ENCODE measurements around the gene LCE5A.
"Not testable (repeated sequence)": the region's sequence is repeated elsewhere in the genome, so short reads cannot be mapped to it uniquely, and the experiment has no call there.

The LCE5A gene

DNA sequence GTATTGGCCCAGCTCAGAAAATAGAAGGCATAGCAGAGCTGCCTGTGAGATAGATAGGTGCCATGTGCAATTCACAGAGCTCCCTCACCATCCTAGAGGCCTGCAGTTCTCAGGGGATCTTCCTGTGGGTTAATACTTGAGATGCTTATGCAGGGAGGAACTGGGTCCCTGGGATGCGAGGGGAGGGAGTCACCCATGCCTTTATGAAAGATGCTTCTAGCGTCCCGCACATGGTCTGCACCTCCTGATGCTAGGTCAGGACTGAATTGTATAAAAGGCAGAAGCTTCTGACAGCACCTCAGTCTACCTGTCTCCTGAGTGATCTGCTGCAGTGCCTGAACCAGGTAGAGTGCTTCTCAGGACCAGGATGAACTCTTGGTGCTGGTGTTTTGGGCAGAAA is at the start of gene LCE5A:
TSS of gene LCE5A (plus strand) at position 301 of the 400 bp plus-strand sequence. CDS start 732 bp downstream, outside the sequence.
- DNase-seq (ENCODE audit: low read depth in 2 of 2) = no peak

DNA sequence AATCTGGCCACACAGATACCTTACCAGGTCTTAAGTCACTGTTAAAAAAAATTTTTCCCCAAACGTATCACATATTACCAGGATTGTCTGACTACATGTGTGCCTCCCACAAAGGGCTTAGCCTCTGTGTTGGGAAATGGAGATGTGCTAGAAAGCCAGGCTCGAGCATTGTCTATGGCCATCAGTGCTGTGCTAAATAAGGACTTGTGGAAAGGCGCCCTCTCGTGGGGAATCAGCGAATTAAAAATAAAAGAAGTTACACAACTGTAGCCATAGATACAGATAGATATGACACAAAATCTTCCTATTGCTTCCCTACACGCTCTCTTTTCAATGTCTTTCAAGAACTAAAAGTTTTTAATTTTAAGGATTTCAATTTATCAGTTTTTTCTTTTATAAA is 49.1 kb upstream of the LCE5A start:
- peak in 1 of 2 experiments; percentile 41 for DNase-seq (ENCODE audit: low read depth in 2 of 2)

- DNase-seq (ENCODE audit: low read depth in 2 of 2) = no peak
Observed at GRCh38 chr1:152462636-152463035, 48.0 kb upstream of the LCE5A start.

- DNase-seq (ENCODE audit: low read depth in 2 of 2) = no peak
Observed at GRCh38 chr1:152466217-152466616, 44.4 kb upstream of the LCE5A start.

DNA sequence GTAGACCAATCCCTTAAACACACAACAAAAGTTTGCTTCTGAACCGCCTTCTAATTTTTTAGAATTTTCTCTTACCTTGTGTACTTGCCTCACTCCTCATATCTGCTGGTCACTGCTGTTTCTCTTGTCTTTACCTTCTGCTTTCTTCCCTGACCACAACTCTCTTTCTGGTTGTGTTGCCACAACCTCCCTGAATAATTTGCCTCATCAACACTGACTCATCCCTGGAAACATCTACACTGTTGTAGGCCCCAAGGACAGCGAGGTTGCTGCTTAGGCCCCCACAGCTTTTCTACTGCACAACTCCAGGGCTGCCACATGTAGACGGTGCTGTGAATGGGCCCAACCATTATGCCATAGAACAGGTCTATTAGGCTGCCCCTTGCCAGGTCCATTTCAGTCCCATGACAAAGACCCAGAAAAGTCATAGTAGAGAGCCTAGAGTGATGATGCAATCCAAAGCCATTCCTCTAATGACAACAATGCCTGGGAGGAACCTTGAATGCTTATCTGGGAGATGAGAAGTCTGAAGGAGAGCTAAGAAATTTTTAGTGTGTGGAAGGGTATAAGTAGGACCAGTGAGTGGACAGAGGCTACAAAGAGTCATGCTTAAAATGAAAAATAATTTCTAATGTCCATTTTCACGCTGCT is 36.6 kb upstream of the LCE5A start:
- no peak for DNase-seq (ENCODE audit: low read depth in 2 of 2)

DNA sequence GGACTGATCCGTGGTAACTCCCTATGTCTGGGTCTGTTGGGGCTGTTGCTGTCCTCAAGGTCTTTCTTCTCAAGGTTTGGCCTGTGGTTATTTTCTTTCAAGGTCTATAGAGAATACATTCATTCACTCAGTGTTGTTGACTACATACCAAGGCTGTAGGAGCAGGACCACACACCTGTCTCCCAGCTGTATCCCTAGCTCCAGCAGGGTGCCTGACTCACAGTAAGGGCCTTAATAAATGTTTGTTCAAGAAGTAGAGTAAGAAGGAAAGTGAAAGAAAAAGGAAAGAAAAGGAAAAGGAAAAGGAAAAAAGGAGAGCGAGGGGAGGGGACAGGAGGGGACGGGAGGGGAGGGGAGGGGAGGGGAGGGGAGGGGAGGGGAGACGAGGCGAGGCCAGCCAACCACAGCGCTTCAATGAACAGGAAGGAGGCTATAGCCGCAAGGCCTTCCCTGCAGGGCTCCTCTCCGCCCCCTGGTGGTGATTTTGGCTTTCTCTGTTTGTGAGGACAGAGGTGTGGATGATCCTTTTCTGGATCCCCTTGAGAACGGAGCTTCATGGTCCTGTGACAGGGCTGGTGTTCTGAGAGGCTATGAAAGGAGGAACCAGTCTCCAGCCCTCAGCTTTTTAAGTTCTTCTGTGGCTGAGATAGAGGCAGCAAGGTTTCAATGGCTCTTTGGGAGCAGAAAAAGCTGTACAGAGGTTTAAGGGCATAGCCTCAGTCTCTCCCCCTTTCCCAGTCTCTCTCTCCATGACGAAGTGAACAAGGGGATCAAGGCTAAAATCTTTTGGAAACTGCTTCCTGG is 30.6 kb upstream of the LCE5A start:
- DNase-seq (ENCODE audit: low read depth in 2 of 2) = peak; percentile 32 to 75

DNA sequence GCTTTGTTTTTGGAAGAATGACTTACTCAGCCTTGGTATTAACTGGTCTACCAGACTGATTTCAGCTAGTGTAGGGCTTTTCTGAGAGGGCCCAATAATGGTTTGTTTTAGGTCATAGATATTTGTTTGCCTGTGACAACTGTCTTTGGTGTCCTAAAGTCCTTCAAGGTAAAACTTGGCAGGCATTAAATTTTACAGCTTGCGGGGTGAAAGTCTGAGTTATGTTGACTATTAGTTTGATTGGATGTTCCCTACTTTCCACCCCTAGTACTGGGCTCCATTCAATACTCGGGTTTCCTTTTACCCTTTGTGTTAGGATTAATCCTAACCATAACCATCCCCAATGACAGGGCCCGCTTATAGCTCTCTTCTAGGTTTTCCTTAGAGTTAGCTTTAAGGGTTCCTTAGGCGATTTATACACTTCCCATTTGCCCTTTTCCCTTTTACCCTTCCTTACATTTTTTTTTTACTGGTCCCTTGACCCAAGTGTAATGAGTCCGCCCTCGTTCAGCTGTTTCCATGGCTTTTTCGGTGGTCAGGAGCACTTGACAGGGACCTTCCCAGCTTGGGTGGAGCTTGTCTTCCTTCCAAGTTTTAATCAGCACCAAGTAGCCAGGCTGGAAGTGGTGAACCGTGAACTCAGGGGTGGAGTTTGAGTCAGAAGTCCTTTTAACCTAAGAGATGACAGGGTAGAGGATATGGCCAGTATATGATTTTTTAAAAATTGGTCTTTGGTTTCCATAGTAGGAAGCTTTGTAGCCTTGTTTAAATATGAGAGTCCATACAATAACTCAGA is 28.5 kb upstream of the LCE5A start:
- no peak for DNase-seq (ENCODE audit: low read depth in 2 of 2)

- no peak for DNase-seq (ENCODE audit: low read depth in 2 of 2)
Observed at GRCh38 chr1:152486400-152487006, 24.1 kb upstream of the LCE5A start.

DNA sequence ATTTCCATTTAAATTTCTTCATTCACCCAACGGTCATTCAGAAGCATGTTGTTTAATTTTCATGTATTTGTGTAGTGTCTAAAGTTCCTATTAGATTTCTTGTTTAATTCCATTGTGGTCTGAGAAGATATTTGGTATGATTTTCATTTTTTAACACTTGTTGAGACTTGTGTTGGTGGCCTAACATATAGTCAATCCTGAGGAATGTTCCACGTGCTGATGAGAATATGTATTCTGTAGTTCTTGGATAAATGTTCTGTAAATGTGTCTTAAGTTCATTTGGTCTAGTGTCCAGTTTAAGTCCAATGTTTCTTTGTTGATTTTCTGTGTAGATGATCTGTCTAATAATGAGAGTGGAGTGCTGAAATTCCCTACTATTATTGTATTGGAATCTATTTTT is 22.7 kb upstream of the LCE5A start:
- DNase-seq (ENCODE audit: low read depth in 2 of 2) = no peak

GRCh38 chr1:152491537-152491936 is 19.1 kb upstream of the LCE5A start:
- not testable (repeated sequence) for DNase-seq (ENCODE audit: low read depth in 2 of 2)

DNA sequence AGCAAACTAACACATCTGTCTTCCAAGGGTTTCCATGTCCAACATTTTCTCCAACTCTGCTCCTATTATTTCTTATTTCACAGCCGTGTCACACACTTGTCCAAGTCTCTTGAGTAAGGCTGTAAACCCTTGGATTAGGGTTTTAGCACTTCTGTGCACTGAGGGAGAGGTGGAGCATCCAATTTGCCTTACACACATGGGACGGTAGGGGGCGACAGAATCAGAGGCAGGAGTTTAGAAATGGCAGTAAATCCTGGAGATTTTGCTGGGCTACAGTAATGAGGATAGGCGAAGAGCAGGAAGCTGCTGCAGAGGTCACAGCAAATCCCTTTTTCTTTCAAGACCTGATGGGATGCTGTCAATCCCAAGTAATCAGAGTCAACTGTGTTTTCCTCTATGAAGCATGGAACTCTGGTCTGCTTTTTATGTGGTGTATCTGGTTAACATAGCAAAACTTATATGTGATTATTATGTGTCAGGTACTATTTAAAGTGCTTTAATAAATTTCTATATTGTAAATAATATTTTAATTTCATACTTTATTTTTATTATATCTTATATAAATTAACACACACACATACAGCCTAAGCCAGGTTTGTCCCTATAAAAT is 15.4 kb upstream of the LCE5A start:
- no peak for DNase-seq (ENCODE audit: low read depth in 2 of 2)

GRCh38 chr1:152497273-152497672 is 13.3 kb upstream of the LCE5A start:
- DNase-seq (ENCODE audit: low read depth in 2 of 2) = no peak

GRCh38 chr1:152501704-152502103 is 8.9 kb upstream of the LCE5A start:
- no peak for DNase-seq (ENCODE audit: low read depth in 2 of 2)

DNA sequence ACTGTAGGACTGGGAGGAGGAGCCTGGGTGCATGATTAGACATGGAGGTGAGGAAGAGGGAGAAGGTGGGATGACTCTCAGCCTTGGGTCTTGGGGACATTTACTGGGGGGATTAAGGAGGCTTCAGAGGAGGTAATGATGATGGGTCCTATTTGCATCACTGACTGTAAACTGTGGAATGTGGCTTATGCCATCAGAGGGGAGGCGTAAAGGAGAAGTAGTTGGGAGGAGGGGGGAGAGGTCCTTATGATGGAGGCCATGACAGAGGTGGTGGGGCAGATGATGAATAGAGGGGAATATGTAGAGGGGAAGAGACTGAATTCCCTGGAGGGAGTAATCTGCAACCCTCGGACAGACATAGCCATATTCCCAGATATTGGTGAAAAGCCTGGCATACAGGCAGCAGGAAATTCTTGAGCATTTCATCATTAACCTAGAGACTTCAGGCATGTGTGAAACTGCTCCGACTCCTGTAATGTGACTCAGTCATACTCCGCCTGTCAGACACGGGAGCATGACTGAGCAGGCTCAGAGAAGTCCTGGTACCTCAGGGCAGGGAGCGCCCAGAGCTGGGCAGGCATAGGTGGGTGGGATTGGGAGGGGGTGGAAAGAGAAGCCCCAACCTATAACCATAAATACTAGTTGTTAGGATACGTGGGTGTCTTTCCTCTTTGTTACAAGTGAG is 8.0 kb upstream of the LCE5A start:
- no peak for DNase-seq (ENCODE audit: low read depth in 2 of 2)

- no peak for DNase-seq (ENCODE audit: low read depth in 2 of 2)
Observed at GRCh38 chr1:152505083-152505482, 5.5 kb upstream of the LCE5A start.

GRCh38 chr1:152506899-152507498 is 3.6 kb upstream of the LCE5A start:
- DNase-seq (ENCODE audit: low read depth in 2 of 2) = no peak

GRCh38 chr1:152511596-152511995 is 993 bp downstream of the LCE5A start:
- no peak for DNase-seq (ENCODE audit: low read depth in 2 of 2)

- no peak for DNase-seq (ENCODE audit: low read depth in 2 of 2)
Observed at GRCh38 chr1:152513081-152513480, 2.5 kb downstream of the LCE5A start.

GRCh38 chr1:152514715-152515433 is 4.3 kb downstream of the LCE5A start:
- no peak for DNase-seq (ENCODE audit: low read depth in 2 of 2)

- DNase-seq (ENCODE audit: low read depth in 2 of 2) = no peak
Observed at GRCh38 chr1:152515434-152515783, 4.8 kb downstream of the LCE5A start.
